ENCODE results near the gene CCNYL1.
A peak's percentile ranks its signal among the peaks of the same experiment; 100 is the strongest.
"Not testable (repeated sequence)": the region's sequence is repeated elsewhere in the genome, so short reads cannot be mapped to it uniquely, and the experiment has no call there.

The CCNYL1 gene

DNA sequence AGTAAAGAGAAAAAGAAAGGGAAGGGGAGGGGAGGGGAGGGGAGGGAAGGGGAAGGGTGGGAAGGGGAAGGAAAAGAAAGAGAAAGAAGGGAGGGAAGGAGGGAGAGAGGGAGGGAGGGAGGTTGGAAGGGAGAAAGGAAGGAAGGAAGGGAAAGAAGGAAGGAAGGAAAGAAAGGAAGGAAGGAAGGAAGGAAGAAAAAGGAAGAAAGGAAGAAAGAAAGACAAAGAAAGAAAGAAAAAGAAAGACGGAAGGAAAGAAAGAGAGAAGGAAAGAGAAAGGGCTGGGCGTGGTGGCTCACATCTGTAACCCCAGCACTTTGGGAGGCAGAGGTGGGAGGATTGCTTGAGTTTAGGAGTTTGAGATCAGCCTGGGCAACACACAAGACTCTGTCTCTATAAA lies 24.6 kb upstream of the CCNYL1 start:
- in situ Hi-C loops (cut with MboI; ENCODE audit: low pct_unique_long_range_greater_than_20kb, low sequenced_read_pairs, unreplicated experiment): no loop called here
- no peak for DNase-seq (ENCODE audit: low spot score)
- no peak for TF ChIP-seq CTCF (IDR thresholded peaks at IDR 0.05; ENCODE audit: extremely low read depth, insufficient read depth, missing control alignments)

DNA sequence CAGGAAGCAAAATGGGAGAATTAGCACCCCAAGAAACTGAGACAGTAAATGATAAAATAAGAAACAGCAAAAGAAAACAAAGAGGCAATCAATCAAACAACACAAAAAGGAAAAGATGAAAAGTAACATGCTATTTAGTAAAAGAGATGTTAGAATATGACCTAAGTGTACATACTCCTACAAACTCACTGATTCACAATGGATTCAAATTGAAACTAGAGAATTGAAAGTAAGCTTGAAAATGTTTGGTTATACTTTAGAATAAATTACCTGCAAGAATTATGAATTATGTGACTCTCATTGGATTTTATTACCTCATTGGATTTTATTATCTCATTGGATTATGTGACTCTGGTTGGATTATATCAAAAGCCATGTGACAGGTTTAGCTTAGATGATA lies 22.8 kb upstream of the CCNYL1 start:
- DNase-seq (ENCODE audit: low spot score): no peak
- no peak for TF ChIP-seq CTCF (IDR thresholded peaks at IDR 0.05; ENCODE audit: extremely low read depth, insufficient read depth, missing control alignments)
- in situ Hi-C loops (cut with MboI; ENCODE audit: low pct_unique_long_range_greater_than_20kb, low sequenced_read_pairs, unreplicated experiment): no loop called here

GRCh38 chr2:207690845-207691461 lies 20.5 kb upstream of the CCNYL1 start:
- in situ Hi-C loops (cut with MboI; ENCODE audit: low pct_unique_long_range_greater_than_20kb, low sequenced_read_pairs, unreplicated experiment); DNase-seq (ENCODE audit: low spot score): not testable (repeated sequence)

GRCh38 chr2:207692206-207693065 lies 19.0 kb upstream of the CCNYL1 start:
- TF ChIP-seq CTCF (IDR thresholded peaks at IDR 0.05; ENCODE audit: extremely low read depth, insufficient read depth, missing control alignments): peak; percentile 54
- peak; percentile 51 for DNase-seq (ENCODE audit: low spot score)
- in situ Hi-C loops (cut with MboI; ENCODE audit: low pct_unique_long_range_greater_than_20kb, low sequenced_read_pairs, unreplicated experiment): no loop called here

GRCh38 chr2:207693641-207694249 lies 17.7 kb upstream of the CCNYL1 start:
- TF ChIP-seq CTCF (IDR thresholded peaks at IDR 0.05; ENCODE audit: extremely low read depth, insufficient read depth, missing control alignments): no peak
- DNase-seq (ENCODE audit: low spot score): no peak
- in situ Hi-C loops (cut with MboI; ENCODE audit: low pct_unique_long_range_greater_than_20kb, low sequenced_read_pairs, unreplicated experiment): no loop called here

DNA sequence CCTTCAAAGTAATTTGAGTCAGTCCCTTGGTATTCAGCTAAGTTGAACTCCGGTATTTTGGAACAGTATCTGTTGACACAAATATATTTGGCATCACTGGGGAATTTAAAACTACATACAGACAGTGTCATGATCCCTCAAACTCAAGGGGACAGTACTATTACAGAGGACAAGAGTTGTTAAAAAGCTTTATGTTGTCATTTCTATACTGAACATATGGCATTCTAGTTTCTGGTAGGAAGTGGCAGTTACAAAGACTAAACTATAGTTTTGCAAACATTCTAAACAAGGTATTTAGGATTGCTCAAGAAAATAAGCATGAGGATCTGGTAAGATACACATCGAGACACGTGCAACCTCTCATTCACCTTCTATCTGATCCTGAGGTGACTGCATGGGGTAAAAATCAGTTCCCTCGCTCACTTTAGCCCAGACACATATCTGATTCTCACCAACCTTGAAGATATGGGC lies 16.6 kb upstream of the CCNYL1 start:
- DNase-seq (ENCODE audit: low spot score): no peak
- no peak for TF ChIP-seq CTCF (IDR thresholded peaks at IDR 0.05; ENCODE audit: extremely low read depth, insufficient read depth, missing control alignments)
- in situ Hi-C loops (cut with MboI; ENCODE audit: low pct_unique_long_range_greater_than_20kb, low sequenced_read_pairs, unreplicated experiment): no loop called here

- in situ Hi-C loops (cut with MboI; ENCODE audit: low pct_unique_long_range_greater_than_20kb, low sequenced_read_pairs, unreplicated experiment): no loop called here
- no peak for DNase-seq (ENCODE audit: low spot score)
- no peak for TF ChIP-seq CTCF (IDR thresholded peaks at IDR 0.05; ENCODE audit: extremely low read depth, insufficient read depth, missing control alignments)
These were observed 16.1 kb upstream of the CCNYL1 start for GRCh38 chr2:207695293-207695692.

DNA sequence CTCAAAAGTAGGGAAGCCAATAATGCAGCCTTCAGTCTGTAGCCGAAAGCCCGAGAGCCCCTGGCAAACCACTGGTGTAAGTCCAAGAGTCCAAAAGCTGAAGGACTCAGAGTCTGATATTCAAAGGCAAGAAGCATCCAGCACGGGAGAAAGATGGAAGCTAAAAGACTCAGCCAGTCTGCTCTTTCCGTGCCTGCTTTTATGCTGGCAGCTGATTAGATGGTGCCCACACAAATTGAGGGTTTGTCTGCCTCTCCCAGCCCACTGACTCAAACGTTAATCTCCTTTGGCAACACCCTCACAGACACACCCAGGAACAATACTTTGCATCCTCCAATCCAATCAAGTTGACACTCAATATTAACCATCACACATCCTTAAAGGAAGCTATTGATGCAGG lies 14.5 kb upstream of the CCNYL1 start:
- in situ Hi-C loops (cut with MboI; ENCODE audit: low pct_unique_long_range_greater_than_20kb, low sequenced_read_pairs, unreplicated experiment); DNase-seq (ENCODE audit: low spot score): not testable (repeated sequence)

Measured in GM13977 (cell line).